Measurements from ENCODE around the gene CASP5.
"Not testable (repeated sequence)": the region's sequence is repeated elsewhere in the genome, so short reads cannot be mapped to it uniquely, and the experiment has no call there.

The CASP5 gene
- 0 to 0.27 reads per million in 2 donors for total RNA-seq

DNA sequence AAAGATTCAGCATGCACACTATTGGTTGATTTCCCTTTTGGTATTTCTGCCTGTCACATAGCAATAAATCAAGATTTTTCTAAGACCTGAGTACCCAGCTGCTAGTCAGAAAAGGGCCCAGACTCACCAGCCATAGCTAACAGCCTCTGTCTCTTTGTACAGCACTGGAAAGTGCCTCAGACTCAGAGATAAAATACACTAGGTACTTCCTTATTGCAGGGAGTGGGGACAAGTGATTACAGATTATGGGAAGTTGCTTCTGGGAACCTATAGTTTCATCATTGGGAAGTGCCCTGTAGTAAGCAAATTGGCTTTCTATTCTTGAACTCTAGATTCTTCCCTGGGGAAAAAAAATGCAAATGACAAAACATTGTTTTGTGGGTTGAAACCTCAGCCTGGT is at the start of gene CASP5:
CASP5 (minus strand) TSS at position 166 of the 400 bp plus-strand sequence; CDS start at position 134, 32 bp downstream.
- DNase-seq: no peak

DNA sequence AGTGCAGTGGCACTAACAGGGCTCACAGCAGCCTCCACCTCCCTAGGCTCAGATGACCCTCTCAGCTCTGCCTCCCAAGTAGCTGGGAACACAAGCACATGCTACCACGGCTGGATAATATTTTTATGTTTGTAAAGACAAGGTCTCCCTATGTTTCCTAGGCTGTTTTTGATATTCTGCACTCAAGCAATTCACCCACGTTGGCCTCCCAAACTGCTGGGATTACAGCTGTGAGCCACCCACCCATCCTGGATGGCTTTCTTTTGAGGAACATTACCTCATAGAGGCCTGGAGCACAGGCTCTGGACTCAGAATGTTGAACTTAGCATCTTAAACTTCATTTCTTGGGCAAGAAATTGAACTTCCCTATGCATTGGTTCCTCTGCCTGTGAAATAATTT is 49.1 kb upstream of the CASP5 start:
- not testable (repeated sequence) for DNase-seq

DNA sequence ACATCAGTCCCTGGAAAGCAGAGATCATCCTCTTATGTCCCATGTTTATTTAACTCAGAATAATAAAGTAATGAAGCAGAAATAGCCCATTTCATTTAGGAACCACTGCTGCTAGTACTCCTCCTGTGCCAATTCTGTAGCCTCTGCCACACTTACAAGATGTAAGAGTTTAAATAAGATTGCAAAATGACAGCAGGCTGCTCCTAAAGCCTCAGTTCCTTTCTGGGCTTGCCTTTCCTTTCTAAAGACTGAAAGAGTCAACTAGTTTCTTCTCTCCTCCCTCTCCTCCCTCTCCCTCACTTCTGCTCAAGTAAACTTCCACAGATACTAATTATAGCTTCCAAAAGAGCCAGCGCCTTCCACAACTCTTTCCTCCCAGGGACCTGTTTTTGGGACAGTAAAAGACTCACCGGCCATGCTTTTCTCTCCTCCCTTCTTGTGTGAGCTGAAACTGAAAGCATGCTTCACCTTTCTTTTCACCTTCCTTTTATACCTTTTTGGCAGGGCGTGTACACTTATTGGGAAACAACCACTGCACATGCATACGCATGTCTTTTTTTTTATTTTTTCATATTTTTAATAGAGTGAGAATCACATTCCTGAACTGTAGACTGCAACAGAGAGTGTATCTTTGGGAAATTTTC is 48.2 kb upstream of the CASP5 start:
- DNase-seq: peak in 1 of 5 experiments; percentile 57

DNA sequence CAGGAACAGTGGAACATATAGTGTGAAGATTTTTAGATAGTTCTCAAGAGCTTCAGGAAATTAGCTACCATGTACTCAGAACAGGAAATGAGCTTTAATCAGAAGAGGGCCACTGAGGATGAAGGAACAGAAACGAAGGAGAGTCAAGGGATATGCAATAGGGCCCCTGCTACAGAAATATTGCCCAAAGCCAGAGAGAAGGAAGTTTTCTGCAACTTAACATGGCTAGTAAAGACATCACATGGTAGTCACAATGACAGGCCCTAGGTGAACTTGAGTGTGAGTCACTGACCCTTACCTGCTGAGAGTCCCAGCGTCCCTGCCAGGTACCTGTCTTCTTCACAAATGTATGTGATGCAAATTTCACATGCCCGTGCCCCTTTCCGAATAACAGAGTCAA is 47.3 kb upstream of the CASP5 start:
- peak in 1 of 5 experiments; percentile 35 for DNase-seq

DNA sequence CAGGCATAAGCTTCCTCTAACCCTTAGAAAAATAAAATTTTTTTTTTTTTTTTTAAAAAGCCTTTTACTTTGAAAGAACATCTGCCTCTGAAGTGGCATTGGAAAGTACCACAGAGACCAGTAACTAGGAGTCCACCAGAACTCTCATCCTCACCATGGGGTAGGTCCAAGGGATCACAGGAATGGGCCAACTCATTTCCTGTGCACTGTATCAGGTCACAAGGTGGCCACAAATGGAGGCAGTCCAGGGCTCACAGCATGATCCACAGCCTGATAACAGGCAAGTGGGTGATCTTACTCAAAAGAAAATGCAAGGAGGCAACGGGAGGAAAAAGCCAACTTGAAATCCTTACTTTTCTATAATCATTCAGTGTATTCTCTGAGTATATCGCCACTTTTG is 46.8 kb upstream of the CASP5 start:
- not testable (repeated sequence) for DNase-seq

DNA sequence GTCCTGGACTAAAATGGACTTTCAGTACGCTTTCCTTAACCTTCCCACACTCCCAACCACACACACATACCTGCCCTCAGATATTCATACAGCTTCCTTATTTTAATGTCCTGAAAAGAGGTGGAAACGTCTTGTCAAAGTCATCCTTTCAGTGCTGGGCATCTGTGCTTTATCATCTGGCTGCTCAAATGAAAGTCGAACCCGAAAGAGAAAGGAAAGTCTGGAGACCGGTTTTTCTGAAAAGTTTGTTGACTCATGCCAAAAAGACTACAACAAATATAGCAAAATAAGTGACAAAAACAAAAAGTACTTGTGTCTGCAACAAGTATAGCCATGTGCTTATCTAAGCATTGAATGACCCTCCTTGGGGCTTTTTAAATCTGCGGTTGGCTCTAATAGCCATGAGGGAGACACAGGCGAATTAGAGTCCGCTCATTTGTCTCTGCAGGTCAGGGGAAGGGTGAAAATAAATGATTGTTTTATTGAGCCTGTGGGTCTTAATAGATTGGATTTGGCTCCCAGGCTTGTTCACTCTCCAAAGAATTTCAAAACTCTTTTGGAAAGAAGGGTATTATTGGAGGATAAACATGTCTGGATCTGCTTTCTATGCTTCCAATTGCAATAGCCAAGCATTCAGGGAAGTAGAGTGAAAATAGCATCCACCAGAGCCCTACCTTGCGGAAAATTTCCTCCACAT is 40.4 kb upstream of the CASP5 start:
- not testable (repeated sequence) for DNase-seq

DNA sequence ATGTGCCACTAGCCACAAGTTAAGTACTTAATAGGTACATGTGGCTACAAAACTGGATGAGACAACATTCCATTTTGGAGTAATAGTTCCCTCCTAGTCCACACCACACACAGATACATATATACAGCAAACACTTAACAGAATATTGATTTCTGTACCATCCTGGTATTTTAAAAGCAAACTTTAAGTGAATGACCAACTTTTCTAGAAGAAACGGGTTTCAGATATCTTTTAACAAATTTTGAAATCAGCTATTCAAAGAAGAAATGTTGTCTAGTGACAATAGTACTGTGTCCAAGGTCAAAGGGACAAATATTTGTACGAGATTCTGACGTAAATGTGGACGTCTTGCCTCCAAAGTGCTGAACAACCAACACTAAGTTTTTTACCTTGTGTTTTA is 34.5 kb upstream of the CASP5 start:
- no peak for DNase-seq

DNA sequence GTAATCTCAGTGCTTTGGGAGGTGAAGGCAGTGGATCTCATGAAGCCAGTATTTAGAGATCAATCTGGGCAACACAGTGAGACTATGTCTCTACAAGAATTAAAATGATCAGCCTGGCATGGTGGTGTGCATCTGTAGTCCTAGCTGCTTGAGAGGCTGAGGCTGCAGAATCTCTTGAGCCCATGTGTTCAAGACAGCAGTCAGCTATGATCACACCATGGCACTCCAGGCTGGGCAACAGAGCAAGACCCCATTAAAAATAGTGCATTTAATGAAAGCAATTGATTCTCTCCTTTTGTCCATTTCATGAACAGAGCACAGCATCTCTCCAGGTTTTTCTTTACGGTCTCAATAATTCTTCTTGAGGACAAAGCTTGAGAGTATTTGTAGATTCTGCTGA is 33.5 kb upstream of the CASP5 start:
- DNase-seq: no peak

DNA sequence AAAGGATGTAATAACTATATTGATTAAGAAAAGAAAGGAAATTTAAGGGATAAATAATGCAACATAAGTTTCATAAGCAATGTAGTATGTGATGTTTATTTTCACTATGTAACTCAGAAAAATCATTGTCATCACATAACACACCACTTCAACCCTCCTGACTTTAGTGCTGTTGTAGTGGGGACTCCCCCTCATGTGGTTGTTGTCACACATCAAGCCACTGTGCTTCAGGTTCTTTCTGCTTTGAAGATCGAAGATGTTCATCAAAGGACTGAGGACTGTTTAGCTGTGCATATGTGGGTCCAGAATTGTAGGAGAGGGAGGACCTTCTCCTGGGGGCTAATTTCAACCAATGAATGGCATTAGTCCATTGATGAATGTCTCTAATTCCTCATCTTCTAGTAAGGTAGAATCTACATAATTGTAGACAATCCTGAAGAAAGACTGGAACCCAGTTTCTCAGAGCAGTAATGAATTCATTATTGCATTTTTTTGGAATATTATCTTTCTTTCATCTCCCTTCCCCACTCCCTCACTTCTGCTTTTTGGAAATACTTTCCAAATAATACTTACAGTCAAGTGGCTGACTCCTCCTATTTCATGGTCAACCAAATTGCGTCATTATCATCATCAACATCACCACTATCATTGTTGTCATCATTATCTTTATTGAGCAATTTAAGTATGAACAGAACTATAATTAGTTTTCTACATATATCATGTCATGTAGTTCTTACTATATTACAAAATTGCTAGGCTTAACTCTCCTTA is 31.9 kb upstream of the CASP5 start:
- DNase-seq: no peak

DNA sequence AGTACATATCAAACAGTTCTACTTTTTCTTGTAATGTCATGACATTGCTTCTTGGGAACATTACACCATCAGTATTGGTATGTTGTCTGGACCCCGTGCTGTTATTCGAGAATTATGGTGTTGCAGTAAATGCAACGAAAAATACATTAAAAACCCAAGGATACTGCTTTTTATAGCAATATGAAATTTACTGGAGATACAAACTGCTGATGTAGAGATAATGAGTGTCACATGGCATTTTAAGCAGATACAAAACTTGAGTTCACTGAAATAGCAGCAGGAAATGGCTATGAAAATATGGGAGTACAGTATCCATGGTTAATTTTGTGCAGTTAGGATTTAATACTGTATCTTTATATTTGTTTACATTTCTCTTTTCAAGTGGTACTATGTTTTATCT is 29.5 kb upstream of the CASP5 start:
- DNase-seq: no peak

DNA sequence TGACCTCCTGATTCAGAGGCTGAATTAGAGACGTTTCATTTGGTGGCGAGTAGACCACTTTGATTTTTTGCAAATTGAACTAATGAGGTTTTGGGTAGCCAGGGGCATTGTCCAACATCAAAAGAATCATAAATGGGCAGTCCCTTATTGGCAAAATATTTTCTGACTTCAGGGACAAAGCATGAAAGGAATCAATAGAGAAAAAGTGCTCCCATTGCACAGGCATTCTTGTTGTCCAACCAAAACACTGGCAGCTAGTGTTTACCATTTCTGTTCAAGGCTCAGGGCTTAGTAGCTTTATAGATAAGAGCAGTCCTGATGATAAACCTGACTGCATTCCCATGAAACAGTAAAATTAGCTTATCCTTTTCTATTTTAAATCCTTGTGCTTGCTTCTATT is 28.6 kb upstream of the CASP5 start:
- no peak for DNase-seq

DNA sequence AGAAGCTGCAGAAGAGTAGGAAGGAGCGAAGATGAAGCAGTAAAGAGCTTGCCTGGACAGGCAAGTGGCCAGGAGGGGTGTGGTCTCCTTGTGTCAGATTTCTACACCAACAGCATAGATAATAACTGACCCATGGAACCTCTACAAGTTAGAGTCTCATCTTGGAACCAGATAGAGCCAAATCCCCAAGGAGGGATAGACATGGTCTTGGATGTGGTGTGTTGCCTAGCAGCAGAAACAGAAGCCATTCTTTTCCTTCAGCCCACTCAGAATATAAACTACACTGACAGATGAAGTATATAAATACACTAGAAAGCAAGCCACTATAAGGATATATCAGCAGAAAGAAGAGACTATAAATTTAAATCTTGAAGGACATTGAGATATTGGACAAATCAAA is 26.5 kb upstream of the CASP5 start:
- DNase-seq: no peak

DNA sequence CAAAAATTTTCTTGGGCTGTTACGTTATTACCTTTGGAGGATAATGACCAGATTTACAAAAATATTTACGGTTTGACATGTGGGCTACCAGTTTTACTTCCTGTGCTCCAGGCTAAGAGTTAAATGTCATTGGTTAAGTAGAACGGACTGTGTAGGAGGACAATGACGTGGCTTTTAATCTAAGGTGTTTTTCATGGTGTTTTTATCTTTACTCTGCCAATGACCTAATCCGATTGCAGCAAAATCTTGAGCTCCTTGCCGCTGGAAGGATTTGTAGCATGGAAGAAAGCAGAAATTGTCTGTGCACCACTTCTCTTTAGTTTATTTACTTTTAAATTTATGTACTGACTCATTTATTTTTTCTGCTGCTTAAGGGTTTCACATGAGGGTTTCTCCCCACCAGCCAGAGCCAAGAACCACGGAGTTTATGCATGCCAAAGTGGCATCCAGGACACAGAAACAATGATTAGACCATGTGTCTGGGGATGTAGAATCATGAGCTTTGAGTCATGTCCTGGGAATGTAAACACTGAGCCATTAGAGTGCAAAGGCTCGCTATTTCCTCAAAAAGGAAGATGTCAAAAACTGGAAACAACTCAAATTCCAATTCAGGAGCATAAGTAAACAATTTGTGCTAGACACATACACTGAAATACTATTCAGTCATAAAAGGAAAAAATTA is 24.1 kb upstream of the CASP5 start:
- DNase-seq: no peak

DNA sequence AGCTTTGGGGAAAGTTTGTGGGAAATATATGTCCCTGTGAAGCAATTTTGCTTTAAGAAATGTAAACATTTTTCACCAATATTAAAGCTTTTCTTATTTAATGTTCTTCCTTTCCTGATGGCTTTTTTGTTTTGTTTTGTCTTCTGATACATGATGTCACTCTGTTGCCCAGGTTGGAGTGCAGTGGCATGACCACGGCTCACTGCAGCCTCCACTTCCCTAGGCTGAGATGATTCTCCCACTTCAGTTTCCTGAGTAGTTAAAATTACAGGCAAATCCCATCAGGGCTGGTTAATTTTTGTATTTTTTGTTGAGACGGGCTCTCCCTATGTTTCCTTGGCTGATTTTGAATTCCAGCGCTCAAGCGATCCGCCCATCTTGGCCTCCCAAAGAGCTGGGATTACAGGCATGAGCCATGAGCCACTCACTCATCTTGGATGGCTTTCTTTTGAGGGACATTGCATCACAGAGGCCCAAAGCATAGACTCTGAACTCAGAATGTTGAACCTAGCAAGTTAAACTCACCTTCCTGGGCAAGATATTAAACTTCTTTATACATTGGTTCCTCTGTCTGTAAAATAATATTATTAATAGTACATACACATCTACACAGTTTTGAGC is 22.8 kb upstream of the CASP5 start:
- DNase-seq: no peak

DNA sequence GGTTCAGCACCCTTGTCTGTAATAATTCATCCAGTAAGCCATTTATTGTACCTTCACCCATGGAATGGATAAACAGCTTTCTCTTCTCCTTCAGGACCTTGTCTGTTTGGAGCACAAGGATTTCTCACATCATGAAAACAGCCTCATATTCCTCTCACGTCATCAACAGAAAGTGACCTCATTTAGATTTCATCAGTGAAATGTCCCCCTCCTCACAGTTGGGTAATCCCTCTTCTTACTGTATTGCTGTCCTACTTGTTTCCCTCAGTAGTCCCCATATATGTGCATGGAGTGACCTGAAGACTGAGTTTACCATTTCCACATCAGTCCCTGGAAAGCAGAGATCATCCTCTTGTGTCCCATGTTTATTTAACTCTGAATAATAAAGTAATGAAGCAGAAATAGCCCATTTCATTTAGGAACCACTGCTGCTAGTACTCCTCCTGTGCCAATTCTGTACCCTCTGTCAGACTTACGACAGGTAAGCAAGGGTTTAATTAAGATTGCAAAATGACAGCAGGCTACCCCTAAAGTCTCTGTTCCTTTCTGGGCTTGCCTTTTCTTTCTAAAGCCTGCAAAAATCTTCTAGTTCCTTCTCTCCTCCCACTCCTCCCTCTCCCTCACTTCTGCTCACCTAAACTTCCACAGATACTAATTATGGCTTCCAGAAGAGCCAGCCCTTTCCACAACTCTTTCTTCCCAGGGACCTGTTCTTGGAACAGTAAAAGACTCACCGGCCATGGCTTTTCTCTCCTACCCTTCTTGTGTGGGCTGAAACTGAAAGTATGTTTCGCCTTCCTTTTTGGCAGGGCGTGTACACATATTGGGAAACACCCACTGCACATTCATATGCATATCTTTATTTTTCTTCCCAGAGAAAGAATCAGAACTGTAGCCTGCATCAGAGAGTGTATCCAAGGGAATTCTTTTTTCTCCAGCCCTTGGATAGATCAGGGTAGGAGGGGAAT is 21.9 kb upstream of the CASP5 start, which contains the start of gene CARD16:
CARD16 (minus strand) TSS at position 779 of the 968 bp plus-strand sequence; CDS start at position 741, 38 bp downstream.
- peak in 2 of 5 experiments; percentile 43 to 80 for DNase-seq

DNA sequence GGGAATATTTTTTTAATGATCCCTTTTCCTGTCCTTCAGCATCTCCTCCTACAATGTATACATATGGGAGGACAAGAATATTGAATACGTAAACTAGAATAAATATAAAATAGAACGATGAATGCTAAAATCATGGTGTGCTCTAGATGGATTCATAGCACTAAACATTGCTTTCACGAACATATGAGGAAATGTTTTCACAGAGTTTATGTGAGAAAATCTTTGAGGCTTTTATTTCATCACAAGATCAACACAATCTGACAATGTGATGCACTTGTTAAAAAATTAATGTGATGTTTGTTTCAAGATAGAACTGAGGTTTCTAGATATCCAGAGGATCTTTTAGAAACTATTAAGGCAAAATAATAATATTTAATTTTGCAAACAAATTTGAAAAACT is 19.2 kb upstream of the CASP5 start:
- no peak for DNase-seq

DNA sequence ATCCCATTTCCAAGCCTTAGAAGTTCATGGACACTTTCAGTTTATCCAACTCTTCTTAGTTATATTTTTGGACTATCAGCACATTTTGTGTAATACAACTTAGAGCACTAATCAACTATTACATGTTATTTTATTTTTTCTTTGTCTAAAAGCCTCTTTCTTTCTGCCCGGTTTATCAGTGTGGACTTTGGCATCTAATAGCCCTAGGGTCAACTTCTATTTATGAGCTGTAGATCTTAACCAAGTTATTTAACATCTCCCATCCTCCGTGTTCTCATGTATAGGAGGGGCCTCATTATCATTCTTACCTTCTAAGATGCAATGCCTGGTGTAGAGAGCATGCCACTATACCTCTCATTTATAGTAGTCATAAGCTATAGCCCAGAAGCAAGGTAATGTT is 17.7 kb upstream of the CASP5 start:
- no peak for DNase-seq

DNA sequence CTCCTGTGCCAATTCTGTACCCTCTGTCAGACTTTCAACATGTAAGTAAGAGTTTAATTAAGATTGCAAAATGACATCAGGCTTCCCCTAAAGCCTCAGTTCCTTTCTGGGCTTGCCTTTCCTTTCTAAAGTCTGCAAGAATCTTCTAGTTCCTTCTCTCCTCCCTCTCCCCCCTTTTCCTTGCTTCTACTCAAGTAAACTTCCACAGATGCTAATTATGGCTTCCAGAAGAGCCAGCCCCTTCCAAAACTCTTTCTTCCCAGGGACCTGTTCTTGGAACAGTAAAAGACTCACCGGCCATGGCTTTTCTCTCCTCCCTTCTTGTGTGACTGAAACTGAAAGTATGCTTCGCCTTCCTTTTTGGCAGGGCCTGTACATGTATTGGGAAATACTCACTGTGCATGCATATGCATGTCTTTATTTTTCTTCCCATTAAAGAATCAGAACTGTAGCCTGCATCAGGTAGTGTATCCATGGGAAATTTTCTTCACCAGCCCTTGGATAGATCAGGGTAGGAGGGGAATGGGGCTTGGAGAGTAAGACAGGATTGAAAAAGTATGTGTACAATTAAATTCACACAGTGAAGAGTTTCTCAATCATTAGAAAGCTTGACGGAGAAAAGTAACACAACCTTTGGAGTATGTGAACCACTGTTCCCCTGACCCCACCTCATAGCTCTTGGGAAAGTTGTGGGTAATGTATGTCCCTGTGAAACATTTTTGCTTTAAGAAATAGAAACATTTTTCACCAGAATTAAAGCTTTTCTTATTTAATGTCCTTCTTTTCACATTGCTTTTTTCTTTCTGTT is 12.0 kb upstream of the CASP5 start, which contains the start of gene CASP1:
CASP1 (minus strand) TSS at position 332 of the 808 bp plus-strand sequence; CDS start at position 301, 31 bp downstream.
- peak in 2 of 5 experiments; percentile 35 to 70 for DNase-seq

DNA sequence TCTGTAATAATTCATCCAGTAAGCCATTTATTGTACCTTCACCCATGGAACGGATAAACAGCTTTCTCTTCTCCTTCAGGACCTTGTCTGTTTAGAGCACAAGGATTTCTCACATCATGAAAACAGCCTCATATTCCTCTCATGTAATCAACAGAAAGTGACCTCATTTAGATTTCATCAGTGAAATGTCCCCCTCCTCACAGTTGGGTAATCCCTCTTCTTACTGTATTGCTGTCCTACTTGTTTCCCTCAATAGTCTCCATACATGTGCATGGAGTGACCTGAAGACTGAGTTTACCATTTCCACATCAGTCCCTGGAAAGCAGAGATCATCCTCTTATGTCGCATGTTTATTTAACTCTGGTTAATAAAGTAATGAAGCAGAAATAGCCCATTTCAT is 11.4 kb upstream of the CASP5 start:
- not testable (repeated sequence) for DNase-seq

DNA sequence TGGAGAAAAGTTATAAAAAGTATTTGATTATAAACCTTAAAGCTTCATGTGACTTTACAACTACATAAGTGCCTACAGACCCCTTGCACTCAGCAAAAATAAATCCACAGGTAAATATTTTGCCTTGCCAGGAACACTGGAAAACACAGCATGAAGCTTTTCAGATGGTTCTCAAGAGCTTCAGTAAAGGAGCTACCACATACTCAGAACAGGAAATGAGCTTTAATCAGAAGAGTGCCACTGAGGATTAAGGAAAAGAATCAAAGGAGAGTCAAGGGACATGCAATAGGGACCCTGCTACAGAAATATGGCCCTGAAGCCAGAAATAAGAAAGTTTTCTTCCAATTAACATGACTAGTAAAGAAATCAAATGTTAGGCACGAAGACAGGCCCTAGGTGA is 10.8 kb upstream of the CASP5 start:
- DNase-seq: no peak

Measured in T-helper 2 cell (primary cell).